ENCODE measurements around the gene RARA. TPM values are rescaled to one million over a fixed set of nuclear protein-coding genes. Genes with fewer than 3 reads are reported as not detected.
A peak's percentile ranks its signal among the peaks of the same experiment; 100 is the strongest.
"Not testable (repeated sequence)": the region's sequence is repeated elsewhere in the genome, so short reads cannot be mapped to it uniquely, and the experiment has no call there.

RARA gene
- total RNA-seq, 1 experiment from 2014 or later: 29.6 TPM

DNA sequence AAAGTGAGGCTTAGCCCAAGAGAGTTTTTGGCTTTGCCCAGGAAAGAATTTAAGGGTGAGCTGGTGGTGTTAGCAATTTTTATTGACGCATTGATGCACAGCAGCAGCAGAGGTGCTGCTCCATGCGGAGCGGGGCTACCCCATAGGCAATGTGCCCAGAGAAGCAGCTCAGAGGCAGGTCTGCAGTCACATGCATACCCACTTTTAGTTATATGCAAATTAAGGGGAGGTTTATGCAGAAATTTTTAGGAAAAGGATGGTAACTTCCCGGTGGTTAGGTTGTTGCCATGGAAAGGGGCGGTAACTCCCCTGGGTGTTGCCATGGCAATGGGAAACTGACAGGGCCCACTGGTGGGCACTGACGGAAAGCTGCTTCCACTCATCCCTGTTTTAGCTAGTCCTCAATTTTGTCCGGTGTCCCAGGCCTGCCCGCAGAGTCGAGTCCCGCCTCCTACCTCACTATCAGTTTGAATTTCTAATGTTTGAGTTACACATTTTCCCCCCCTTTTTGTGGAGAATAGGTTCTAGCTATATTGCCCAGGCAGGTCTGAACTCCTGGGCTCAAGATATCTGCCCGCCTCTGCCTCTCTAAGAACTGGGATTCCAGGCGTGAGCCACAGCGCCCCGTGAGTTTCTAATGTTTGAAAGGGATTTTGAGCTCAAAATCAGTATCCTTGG lies 66.0 kb downstream of the RARA start:
- no peak for DNase-seq (ENCODE audit: low read depth)

- DNase-seq (ENCODE audit: low read depth): not testable (repeated sequence)
Observed at GRCh38 chr17:40375786-40376185, 66.8 kb downstream of the RARA start.

GRCh38 chr17:40376541-40376940 lies 67.6 kb downstream of the RARA start:
- DNase-seq (ENCODE audit: low read depth): not testable (repeated sequence)

DNA sequence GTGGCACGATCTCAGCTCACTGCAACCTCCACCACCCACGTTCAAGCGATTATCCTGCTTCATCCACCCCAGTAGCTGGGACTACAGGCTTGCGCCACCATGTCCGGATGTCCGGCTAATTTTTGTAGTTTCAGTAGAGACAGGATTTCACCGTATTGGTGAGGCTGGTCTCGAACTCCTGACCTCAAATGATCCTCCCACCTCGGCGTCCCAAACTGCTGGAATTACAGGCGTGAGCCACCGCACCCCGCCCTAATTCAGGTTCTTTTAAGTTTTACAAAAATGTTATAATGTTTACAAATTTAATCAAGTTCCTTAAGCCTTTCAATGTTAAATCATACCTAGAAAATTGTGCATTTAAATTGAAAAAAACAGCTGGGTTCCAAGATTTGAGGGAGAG lies 68.9 kb downstream of the RARA start:
- no peak for DNase-seq (ENCODE audit: low read depth)

DNA sequence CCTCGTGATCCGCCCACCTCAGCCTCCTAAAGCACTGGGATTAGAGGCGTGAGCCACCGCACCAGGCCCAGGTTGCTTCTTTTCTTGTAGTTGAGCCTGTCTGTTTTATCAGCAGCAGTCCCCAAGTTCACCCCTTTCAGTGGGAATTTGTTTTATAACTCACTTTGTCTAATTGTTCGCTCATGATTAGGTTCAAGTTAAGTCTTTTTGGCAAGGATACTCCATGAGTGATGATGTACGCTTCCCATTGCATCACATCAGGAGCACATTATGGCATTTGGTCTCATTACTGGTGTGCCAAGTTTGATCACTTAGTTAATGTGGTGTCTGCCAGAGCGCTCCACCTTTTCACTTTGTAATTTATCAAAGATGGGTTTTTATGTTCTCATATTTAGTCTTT lies 70.0 kb downstream of the RARA start:
- DNase-seq (ENCODE audit: low read depth): no peak

GRCh38 chr17:40382251-40382650 lies 73.3 kb downstream of the RARA start:
- DNase-seq (ENCODE audit: low read depth): no peak

GRCh38 chr17:40386555-40386954 lies 77.6 kb downstream of the RARA start:
- not testable (repeated sequence) for DNase-seq (ENCODE audit: low read depth)

GRCh38 chr17:40399185-40399584 lies 90.2 kb downstream of the RARA start:
- DNase-seq (ENCODE audit: low read depth): peak; percentile 59

DNA sequence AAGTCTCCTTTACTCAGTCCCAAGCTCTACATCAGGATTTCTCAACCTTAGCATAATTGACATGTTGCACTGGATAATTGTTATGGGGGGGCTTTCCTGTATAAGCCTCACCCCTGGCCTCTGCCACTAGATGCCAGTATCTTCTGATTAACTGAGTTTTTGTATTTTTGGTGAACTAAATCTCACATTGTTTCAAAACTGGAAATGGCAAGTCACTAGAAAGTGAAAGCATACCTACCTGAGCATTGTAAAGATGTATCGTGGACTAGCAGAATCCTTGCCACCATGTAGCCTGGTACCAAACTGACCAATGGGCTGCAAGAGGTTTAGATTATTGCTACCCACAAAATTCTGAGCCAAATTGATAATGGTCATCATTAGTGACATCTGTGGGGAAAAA lies 93.7 kb downstream of the RARA start:
- no peak for DNase-seq (ENCODE audit: low read depth)

GRCh38 chr17:40404003-40404402 lies 95.0 kb downstream of the RARA start:
- DNase-seq (ENCODE audit: low read depth): no peak

Other genes with a start within 250 kb of the RARA start
- 22.3 and 32.5 TPM in 2 replicates for gene THRA, start 246.2 kb upstream of the RARA start, total RNA-seq (2014; rRNA removed)
- 1.5 and 3.4 TPM in 2 replicates for gene NR1D1, start 208.6 kb upstream of the RARA start, total RNA-seq (2014; rRNA removed)
- 62.1 and 62.8 TPM in 2 replicates for gene MSL1, start 187.2 kb upstream of the RARA start, total RNA-seq (2014; rRNA removed)
- 35.5 and 38.3 TPM in 2 replicates for gene CASC3, start 168.6 kb upstream of the RARA start, total RNA-seq (2014; rRNA removed)
- gene RAPGEFL1, start 131.7 kb upstream of the RARA start, total RNA-seq (2014; rRNA removed): 0.98 and 1.6 TPM in 2 replicates
- gene WIPF2, start 89.9 kb upstream of the RARA start, total RNA-seq (2014; rRNA removed): 4.6 and 4.9 TPM in 2 replicates
- 43.2 and 46.6 TPM in 2 replicates for gene CDC6, start 21.3 kb upstream of the RARA start, total RNA-seq (2014; rRNA removed)
- gene GJD3, start 55.6 kb downstream of the RARA start, total RNA-seq (2014; rRNA removed): not detected in 2 replicates
- 264 and 349 TPM in 2 replicates for gene TOP2A, start 108.7 kb downstream of the RARA start, total RNA-seq (2014; rRNA removed)
- 47.5 and 55.3 TPM in 2 replicates for gene IGFBP4, start 134.3 kb downstream of the RARA start, total RNA-seq (2014; rRNA removed)
- not detected in 2 replicates for gene TNS4, start 192.4 kb downstream of the RARA start, total RNA-seq (2014; rRNA removed)